HG03442 (cell line): ENCODE measurements around the gene ANTXR1.

ENCODE experiments used
- ATAC-seq: cut with Tn5 transposase; IDR thresholded peaks from one replicate; pipeline ENCODE4 v1.9.1; 2021; ENCODE audit warnings: mild to moderate bottlenecking, moderate library complexity; ENCODE audit not compliant: unreplicated experiment

Gene ANTXR1

GRCh38 chr2:69092857-69093256 is 79.9 kb downstream of the ANTXR1 start:
- no peak for ATAC-seq

GRCh38 chr2:69095305-69095704 is 82.3 kb downstream of the ANTXR1 start:
- ATAC-seq: no peak

- no peak for ATAC-seq
These were observed 83.5 kb downstream of the ANTXR1 start for GRCh38 chr2:69096326-69097095.

GRCh38 chr2:69097148-69097610 is 84.2 kb downstream of the ANTXR1 start:
- ATAC-seq: no peak

GRCh38 chr2:69097891-69098655 is 85.1 kb downstream of the ANTXR1 start:
- ATAC-seq: no peak

- ATAC-seq: no peak
These were observed 86.6 kb downstream of the ANTXR1 start for GRCh38 chr2:69099541-69099940.

- no peak for ATAC-seq
These were observed 87.3 kb downstream of the ANTXR1 start for GRCh38 chr2:69100220-69100723.

GRCh38 chr2:69102041-69102593 is 89.1 kb downstream of the ANTXR1 start:
- no peak for ATAC-seq

GRCh38 chr2:69103419-69103818 is 90.4 kb downstream of the ANTXR1 start:
- ATAC-seq: no peak

GRCh38 chr2:69104261-69104660 is 91.3 kb downstream of the ANTXR1 start:
- no peak for ATAC-seq

GRCh38 chr2:69109255-69109654 is 96.3 kb downstream of the ANTXR1 start:
- no peak for ATAC-seq

- no peak for ATAC-seq
These were observed 98.1 kb downstream of the ANTXR1 start for GRCh38 chr2:69111076-69111475.

GRCh38 chr2:69113627-69114026 is 100.6 kb downstream of the ANTXR1 start:
- no peak for ATAC-seq

GRCh38 chr2:69114534-69114933 is 101.6 kb downstream of the ANTXR1 start:
- ATAC-seq: no peak

- no peak for ATAC-seq
These were observed 103.5 kb downstream of the ANTXR1 start for GRCh38 chr2:69116438-69116837.

GRCh38 chr2:69118609-69119008 is 105.6 kb downstream of the ANTXR1 start:
- no peak for ATAC-seq

- no peak for ATAC-seq
These were observed 106.3 kb downstream of the ANTXR1 start for GRCh38 chr2:69119104-69119894.

- no peak for ATAC-seq
These were observed 109.3 kb downstream of the ANTXR1 start for GRCh38 chr2:69122271-69122670.

GRCh38 chr2:69123182-69123581 is 110.2 kb downstream of the ANTXR1 start:
- no peak for ATAC-seq

GRCh38 chr2:69124343-69124742 is 111.4 kb downstream of the ANTXR1 start:
- no peak for ATAC-seq

GRCh38 chr2:69125816-69126215 is 112.8 kb downstream of the ANTXR1 start:
- ATAC-seq: no peak
